OCI-LY1 (cell line): ENCODE measurements around the gene TOP3B.

Experiments
- H2AFZ ChIP-seq: fragments of 200-600 bp; sonication (generic), shearing (Covaris generic); 2 replicates; pipeline ENCODE4 v1.6.0; 2014; ENCODE audit warnings: antibody characterized with exemption, mild to moderate bottlenecking, low read length
- H3F3A ChIP-seq: fragments of 200-600 bp; sonication (generic), shearing (Covaris generic); 2 replicates; pipeline ENCODE4 v1.6.0; 2014; ENCODE audit warnings: mild to moderate bottlenecking, antibody characterized with exemption, low read length, moderate library complexity; ENCODE audit not compliant: insufficient read depth
- H3K27ac ChIP-seq: fragments of 200-600 bp; sonication (generic); 2 replicates; pipeline ENCODE4 v1.5.1; 2014; ENCODE audit warnings: low read length, mixed run types, mild to moderate bottlenecking, low read depth; ENCODE audit not compliant: poor library complexity, severe bottlenecking
- H3K27me3 ChIP-seq: fragments of 200-600 bp; sonication (generic); 2 replicates; pipeline ENCODE4 v1.6.0; 2014; ENCODE audit warnings: antibody characterized with exemption, mild to moderate bottlenecking, low read length, moderate library complexity; ENCODE audit not compliant: insufficient read depth
- H3K36me3 ChIP-seq: fragments of 200-600 bp; sonication (generic); 2 replicates; pipeline ENCODE4 v1.6.1; 2014; ENCODE audit warnings: mild to moderate bottlenecking, antibody characterized with exemption, low read length, moderate library complexity, mixed read lengths; ENCODE audit not compliant: insufficient read depth
- H3K4me1 ChIP-seq: fragments of 200-600 bp; sonication (generic); 2 replicates; pipeline ENCODE4 v1.5.1; 2014; ENCODE audit warnings: mild to moderate bottlenecking, low read length, moderate library complexity; ENCODE audit not compliant: insufficient read depth, severe bottlenecking
- H3K4me2 ChIP-seq: fragments of 200-600 bp; sonication (generic), shearing (Covaris generic); 2 replicates; pipeline ENCODE4 v1.6.1; 2014; ENCODE audit warnings: low read length
- H3K4me3 ChIP-seq: fragments of 200-600 bp; sonication (generic); 2 replicates; pipeline ENCODE4 v1.5.1; 2014; ENCODE audit warnings: low read length, low read depth, mild to moderate bottlenecking, mixed read lengths; ENCODE audit not compliant: poor library complexity, severe bottlenecking
- H3K79me2 ChIP-seq: fragments of 200-600 bp; shearing (Covaris generic); 2 replicates; pipeline ENCODE4 v1.6.1; 2016; ENCODE audit warnings: mixed run types, low read length, mixed read lengths; ENCODE audit not compliant: insufficient read depth
- H3K9ac ChIP-seq: fragments of 200-600 bp; sonication (generic), shearing (Covaris generic); 2 replicates; pipeline ENCODE4 v1.6.1; 2014; ENCODE audit warnings: mild to moderate bottlenecking, low read length, mixed read lengths
- H3K9me2 ChIP-seq: fragments of 200-600 bp; sonication (generic), shearing (Covaris generic); 2 replicates; pipeline ENCODE4 v1.6.1; 2014; ENCODE audit warnings: low read depth, mild to moderate bottlenecking, low read length, mixed read lengths
- H3K9me3 ChIP-seq: fragments of 200-600 bp; shearing (Covaris generic); 2 replicates; pipeline ENCODE4 v1.6.1; 2014; ENCODE audit warnings: low read length, mixed read lengths
- H4K20me1 ChIP-seq: fragments of 200-600 bp; sonication (generic), shearing (Covaris generic); 2 replicates; pipeline ENCODE4 v1.6.0; 2016; ENCODE audit warnings: mild to moderate bottlenecking, low read length; ENCODE audit not compliant: insufficient read depth
- EZH2 ChIP-seq: fragments of 200-600 bp; sonication (generic), shearing (Covaris generic); IDR thresholded peaks from 2 replicates; pipeline ENCODE4 v1.8.0; 2017; ENCODE audit warnings: borderline replicate concordance, mixed run types, mild to moderate bottlenecking, antibody characterized with exemption, low read length, moderate library complexity, mixed read lengths
- TF ChIP-seq, protein P1 (sequence below): fragments of 200-600 bp; sonication (generic), shearing (Covaris generic); IDR thresholded peaks from 2 replicates; pipeline ENCODE4 v1.5.1; 2017; ENCODE audit warnings: mild to moderate bottlenecking, antibody characterized with exemption, low read length, moderate library complexity, mixed read lengths

The TOP3B gene

DNA sequence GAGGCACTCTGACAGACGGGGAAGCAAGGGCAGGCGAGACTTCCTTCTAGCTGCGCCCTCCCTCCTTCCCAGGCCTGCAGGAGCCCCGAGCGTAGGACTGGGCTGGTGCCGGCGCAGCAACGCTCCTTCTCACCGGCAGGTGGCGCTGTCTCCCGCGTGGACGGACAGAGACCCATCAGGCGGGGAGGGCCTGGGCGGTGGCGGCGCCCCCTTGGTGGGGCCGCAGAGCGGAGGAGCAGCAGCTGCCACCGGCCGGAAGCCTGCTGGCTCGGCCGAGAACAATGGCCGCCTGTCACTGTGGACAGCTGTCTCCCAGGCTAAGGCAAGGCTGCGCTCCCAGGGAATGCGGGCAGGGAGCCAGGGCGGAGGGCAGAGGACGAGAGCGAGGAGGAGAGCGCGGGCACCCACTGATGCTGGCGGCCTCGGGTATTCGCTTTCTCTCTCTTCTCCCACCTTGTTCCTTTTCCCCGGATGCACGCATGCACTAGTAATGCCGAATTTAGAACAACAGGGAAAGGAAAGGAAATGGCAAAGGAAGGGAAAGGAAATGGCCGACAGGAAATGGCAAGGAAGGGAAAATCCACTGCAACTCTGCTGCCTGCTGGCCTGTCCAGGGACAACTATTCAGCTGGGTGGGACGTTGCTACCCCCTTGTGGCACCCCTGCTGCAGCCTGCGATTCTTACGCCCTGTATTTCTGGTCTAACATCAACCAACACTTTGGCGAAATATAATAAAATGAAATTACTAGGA lies 44.3 kb downstream of the TOP3B start:
- Histone ChIP-seq H4K20me1 (no peaks in the 10 kb centered on the region), H3K4me3 (peak overlapping the region; percentile 65), H3K27me3 (no peaks in the 10 kb centered on the region), H3K9me2 (no peaks in the 10 kb centered on the region), H3K4me2 (peak overlapping the region; percentile 87), H2AFZ (peak overlapping the region; percentile 16; the same call in 1 of the 2 replicates), H3K9me3 (no peaks in the 10 kb centered on the region), H3K79me2 (no peaks in the 10 kb centered on the region), H3K36me3 (no peaks in the 10 kb centered on the region), H3K9ac (peak overlapping the region; percentile 68), H3K4me1 (peaks cover 21% of the 10 kb centered on the region), H3F3A (no peaks in the 10 kb centered on the region), H3K27ac (peak overlapping the region; percentile 7)
- no peak for TF ChIP-seq EZH2
- TF ChIP-seq, protein P1, sequence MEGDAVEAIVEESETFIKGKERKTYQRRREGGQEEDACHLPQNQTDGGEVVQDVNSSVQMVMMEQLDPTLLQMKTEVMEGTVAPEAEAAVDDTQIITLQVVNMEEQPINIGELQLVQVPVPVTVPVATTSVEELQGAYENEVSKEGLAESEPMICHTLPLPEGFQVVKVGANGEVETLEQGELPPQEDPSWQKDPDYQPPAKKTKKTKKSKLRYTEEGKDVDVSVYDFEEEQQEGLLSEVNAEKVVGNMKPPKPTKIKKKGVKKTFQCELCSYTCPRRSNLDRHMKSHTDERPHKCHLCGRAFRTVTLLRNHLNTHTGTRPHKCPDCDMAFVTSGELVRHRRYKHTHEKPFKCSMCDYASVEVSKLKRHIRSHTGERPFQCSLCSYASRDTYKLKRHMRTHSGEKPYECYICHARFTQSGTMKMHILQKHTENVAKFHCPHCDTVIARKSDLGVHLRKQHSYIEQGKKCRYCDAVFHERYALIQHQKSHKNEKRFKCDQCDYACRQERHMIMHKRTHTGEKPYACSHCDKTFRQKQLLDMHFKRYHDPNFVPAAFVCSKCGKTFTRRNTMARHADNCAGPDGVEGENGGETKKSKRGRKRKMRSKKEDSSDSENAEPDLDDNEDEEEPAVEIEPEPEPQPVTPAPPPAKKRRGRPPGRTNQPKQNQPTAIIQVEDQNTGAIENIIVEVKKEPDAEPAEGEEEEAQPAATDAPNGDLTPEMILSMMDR: peak; percentile 87

DNA sequence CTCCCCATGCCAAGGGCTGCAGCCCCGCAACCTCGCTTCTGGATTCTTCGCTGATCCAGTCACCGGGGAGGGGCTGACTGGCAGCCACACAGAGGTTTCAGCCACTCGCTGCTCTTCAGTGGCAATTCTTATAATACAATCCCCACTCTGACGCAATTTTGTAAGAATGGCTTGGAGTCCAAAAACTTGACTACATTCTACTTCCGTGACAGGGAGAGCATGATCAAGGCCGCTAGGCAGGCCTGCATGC lies 44.8 kb downstream of the TOP3B start:
- H3K4me2 ChIP-seq: peak overlapping the region; percentile 87
- no peaks in the 10 kb centered on the region for H3K9me3 ChIP-seq
- H3F3A ChIP-seq: no peaks in the 10 kb centered on the region
- H3K79me2 ChIP-seq: no peaks in the 10 kb centered on the region
- H3K9me2 ChIP-seq: no peaks in the 10 kb centered on the region
- no peaks in the 10 kb centered on the region for H4K20me1 ChIP-seq
- H3K27ac ChIP-seq: no peak overlapping the region
- TF ChIP-seq EZH2: no peak
- TF ChIP-seq, protein P1: no peak
- H3K4me3 ChIP-seq: peak overlapping the region; percentile 65
- no peaks in the 10 kb centered on the region; the same call in 1 of the 2 replicates for H3K36me3 ChIP-seq
- no peak overlapping the region for H2AFZ ChIP-seq
- H3K4me1 ChIP-seq: peaks cover 21% of the 10 kb centered on the region
- H3K9ac ChIP-seq: peak overlapping the region; percentile 26; the same call in 1 of the 2 replicates
- no peaks in the 10 kb centered on the region for H3K27me3 ChIP-seq

DNA sequence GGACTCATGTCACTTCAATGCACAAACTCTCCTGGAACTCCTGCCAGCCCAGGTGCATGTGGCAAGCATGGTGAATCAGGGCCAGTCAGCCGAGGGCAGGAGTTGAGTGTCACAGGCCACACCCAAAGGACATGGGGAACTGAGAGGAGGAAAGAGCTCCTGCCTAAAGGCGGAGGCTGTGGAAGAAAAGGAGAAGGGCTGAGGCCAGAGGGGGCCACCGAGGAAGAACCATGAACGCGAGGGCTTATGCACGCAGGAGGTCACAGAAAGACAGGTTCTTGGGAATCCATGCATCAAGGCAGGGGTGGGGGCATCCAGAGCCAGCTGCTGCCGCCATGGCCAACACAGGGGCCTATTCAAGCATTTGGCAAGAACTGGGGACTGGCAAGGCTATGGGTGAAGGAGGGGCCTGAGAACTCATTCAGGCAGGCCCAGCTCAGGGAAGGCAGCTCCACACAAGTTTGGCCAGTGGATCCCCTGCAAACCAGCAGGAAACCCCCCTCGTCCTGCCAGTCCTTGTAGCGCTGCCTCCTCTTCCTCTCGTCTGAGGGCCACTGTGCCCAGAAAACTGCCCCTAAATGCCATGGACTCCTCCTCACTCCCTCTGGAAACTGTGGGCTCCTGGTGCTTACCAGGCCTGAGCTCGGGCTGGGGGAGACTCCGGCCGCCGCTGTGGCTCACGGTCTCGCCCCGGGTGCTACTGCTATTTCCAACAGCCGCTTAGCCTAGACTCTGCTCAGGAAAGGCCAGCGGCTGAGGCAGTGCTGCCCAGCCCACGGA lies 45.4 kb downstream of the TOP3B start:
- peak overlapping the region; percentile 87 for H3K4me2 ChIP-seq
- peak overlapping the region; percentile 26; the same call in 1 of the 2 replicates for H3K9ac ChIP-seq
- no peaks in the 10 kb centered on the region for H4K20me1 ChIP-seq
- peaks cover 21% of the 10 kb centered on the region for H3K4me1 ChIP-seq
- TF ChIP-seq, protein P1: no peak
- no peak for TF ChIP-seq EZH2
- H3K9me2 ChIP-seq: no peaks in the 10 kb centered on the region
- no peaks in the 10 kb centered on the region for H3K79me2 ChIP-seq
- no peak overlapping the region for H3K4me3 ChIP-seq
- H3K36me3 ChIP-seq: peaks cover 2% of the 10 kb centered on the region; the same call in 1 of the 2 replicates
- no peak overlapping the region for H3K27ac ChIP-seq
- no peaks in the 10 kb centered on the region for H3F3A ChIP-seq
- no peaks in the 10 kb centered on the region for H3K27me3 ChIP-seq
- H3K9me3 ChIP-seq: no peaks in the 10 kb centered on the region
- H2AFZ ChIP-seq: no peak overlapping the region
